Mesenchymal stem cell (in vitro differentiated cells and primary cell): ENCODE data around the gene CHST15.

Source experiments
- DNase-seq: peaks from one replicate; pipeline ENCODE4 v3.0.0-alpha.2; 2013
- H2AFZ ChIP-seq: one replicate; pipeline ENCODE4 v1.6.1; 2013; ENCODE audit warnings: low read depth, mild to moderate bottlenecking, control low read depth, inconsistent platforms, low read length, moderate library complexity
- H2AK5ac ChIP-seq: 2 replicates; pipeline ENCODE4 v1.6.1; 2013; ENCODE audit warnings: low read length, moderate library complexity, mild to moderate bottlenecking, inconsistent platforms; ENCODE audit not compliant: severe bottlenecking
- H2BK120ac ChIP-seq: one replicate; pipeline ENCODE4 v1.6.1; 2013; ENCODE audit warnings: low read depth, mild to moderate bottlenecking, inconsistent platforms, low read length, moderate library complexity
- H2BK12ac ChIP-seq, 2 experiments: one replicate each; pipeline ENCODE4 v1.6.1; 2013; ENCODE audit warnings: inconsistent platforms in 2 of 2, low read length in 2 of 2, mild to moderate bottlenecking in 2 of 2, moderate library complexity in 2 of 2, control low read depth in 1 of 2
- H2BK15ac ChIP-seq: one replicate; pipeline ENCODE4 v1.6.1; 2013; ENCODE audit warnings: mild to moderate bottlenecking, low read depth, inconsistent platforms; ENCODE audit not compliant: poor library complexity, severe bottlenecking
- H2BK5ac ChIP-seq: 2 replicates; pipeline ENCODE4 v1.6.1; 2013; ENCODE audit warnings: low read depth, mild to moderate bottlenecking, low read length, control low read depth, inconsistent platforms; ENCODE audit not compliant: poor library complexity, severe bottlenecking
- H3K14ac ChIP-seq, 2 experiments: one replicate each; pipeline ENCODE4 v1.6.1; 2013; ENCODE audit warnings: inconsistent platforms in 2 of 2, low read length in 2 of 2, control low read depth in 1 of 2, mild to moderate bottlenecking in 1 of 2, moderate library complexity in 1 of 2
- H3K18ac ChIP-seq, 2 experiments: one replicate each; pipeline ENCODE4 v1.6.1; 2013; ENCODE audit warnings: inconsistent platforms in 2 of 2, low read length in 2 of 2, control low read depth in 1 of 2, low read depth in 1 of 2, mild to moderate bottlenecking in 1 of 2
- H3K23ac ChIP-seq, 2 experiments: one replicate each; pipeline ENCODE4 v1.6.1; 2013; ENCODE audit warnings: inconsistent platforms in 2 of 2, low read length in 2 of 2, mild to moderate bottlenecking in 2 of 2, moderate library complexity in 2 of 2, control low read depth in 1 of 2
- H3K27ac ChIP-seq: 2 replicates; pipeline ENCODE4 v1.5.1; 2013; ENCODE audit warnings: mild to moderate bottlenecking, moderate library complexity, low read length, control low read depth, inconsistent platforms; ENCODE audit not compliant: poor library complexity, severe bottlenecking
- H3K27me3 ChIP-seq, 2 experiments: 2 replicates each; pipeline versions ENCODE4 v1.6.1 to v1.7.0; 2013; ENCODE audit warnings: low read length in 2 of 2, mild to moderate bottlenecking in 2 of 2, moderate library complexity in 2 of 2, control low read depth in 1 of 2, inconsistent platforms in 1 of 2; ENCODE audit not compliant: control insufficient read depth in 1 of 2, insufficient read depth in 1 of 2
- H3K36me3 ChIP-seq, 2 experiments: 2 replicates each; pipeline versions ENCODE4 v1.6.1 to v1.7.0; 2013; ENCODE audit warnings: low read length in 2 of 2, control low read depth in 1 of 2, inconsistent platforms in 1 of 2, low read depth in 1 of 2, mild to moderate bottlenecking in 1 of 2; ENCODE audit not compliant: insufficient read depth in 2 of 2, control insufficient read depth in 1 of 2
- H3K4ac ChIP-seq, 2 experiments: one replicate each; pipeline ENCODE4 v1.6.1; 2013; ENCODE audit warnings: inconsistent platforms in 2 of 2, low read length in 2 of 2, mild to moderate bottlenecking in 2 of 2, moderate library complexity in 2 of 2, control low read depth in 1 of 2, low read depth in 1 of 2
- H3K4me1 ChIP-seq: 2 replicates; pipeline ENCODE4 v1.6.1; 2013; ENCODE audit warnings: low read depth, low read length, control low read depth; ENCODE audit not compliant: control insufficient read depth, insufficient read depth
- H3K4me2 ChIP-seq: 2 replicates; pipeline ENCODE4 v1.6.1; 2013; ENCODE audit warnings: low read length, mild to moderate bottlenecking, inconsistent platforms; ENCODE audit not compliant: poor library complexity, severe bottlenecking
- H3K4me3 ChIP-seq, 2 experiments: 2 replicates each; pipeline versions ENCODE4 v1.5.1 to v1.7.0; 2013; ENCODE audit warnings: low read length in 2 of 2, mild to moderate bottlenecking in 2 of 2, control low read depth in 1 of 2, low read depth in 1 of 2; ENCODE audit not compliant: insufficient read depth in 1 of 2
- H3K79me1 ChIP-seq: replicated peaks from 2 replicates; pipeline ENCODE4 v1.6.1; 2013; ENCODE audit warnings: mild to moderate bottlenecking, control low read depth, low read length, inconsistent platforms; ENCODE audit not compliant: poor library complexity, severe bottlenecking
- H3K9ac ChIP-seq: 2 replicates; pipeline ENCODE4 v1.7.0; 2013; ENCODE audit warnings: mild to moderate bottlenecking, low read length, moderate library complexity
- H3K9me3 ChIP-seq: 2 replicates; pipeline ENCODE4 v1.7.0; 2013; ENCODE audit warnings: mild to moderate bottlenecking, low read length; ENCODE audit not compliant: control insufficient read depth
- H4K8ac ChIP-seq: one replicate; pipeline ENCODE4 v1.6.1; 2013; ENCODE audit warnings: inconsistent platforms, mild to moderate bottlenecking, low read length, moderate library complexity
- H4K91ac ChIP-seq: one replicate; pipeline ENCODE4 v1.6.1; 2013; ENCODE audit warnings: mild to moderate bottlenecking, low read length, inconsistent platforms
- WGBS: methylation state at CpG from one replicate; pipeline ENCODE4 v1.1.7; 2013; ENCODE audit warnings: mixed read lengths; 5-methylcytosine and 5-hydroxymethylcytosine counted together

CHST15 gene

DNA sequence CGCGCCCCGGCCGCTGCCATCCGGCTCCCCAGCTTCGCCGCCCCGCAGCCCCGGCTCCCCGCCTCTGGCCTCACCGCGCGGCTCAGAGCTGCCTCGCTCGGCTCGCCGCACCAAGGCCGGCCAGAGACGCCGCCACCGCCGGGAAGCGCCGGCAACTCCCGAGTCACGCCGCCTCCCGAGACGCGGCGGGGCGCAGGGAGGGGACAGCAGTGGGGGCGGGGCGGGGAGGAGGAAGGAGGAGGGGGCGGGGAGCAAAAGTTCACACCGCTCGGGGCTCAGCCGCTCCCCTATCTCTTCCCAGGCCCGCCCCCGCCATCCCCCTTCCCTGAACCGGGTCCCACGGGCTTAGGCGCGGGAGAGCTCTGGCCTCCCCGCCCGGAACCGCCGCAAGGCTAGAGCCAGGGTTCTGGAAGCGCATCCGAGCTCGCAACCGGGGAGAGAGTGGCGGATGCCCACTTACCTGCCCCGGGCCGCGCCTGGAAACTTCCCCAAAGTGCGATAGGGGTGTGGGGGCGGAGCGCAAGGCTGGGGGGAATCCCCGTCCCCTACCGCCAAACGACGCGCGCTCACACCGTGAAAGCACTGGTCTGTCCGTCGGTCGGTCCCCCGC lies 1.0 kb downstream of the CHST15 start:
- DNase-seq: peak; percentile 58
- Histone ChIP-seq H3K27ac (no peak overlapping the region), H3K9me3 (peaks cover 8% of the 10 kb centered on the region), H3K36me3 (peaks cover 0 to 6% of the 10 kb centered on the region in 2 experiments), H2BK5ac (peak overlapping the region; percentile 63), H3K4me1 (peaks cover 39% of the 10 kb centered on the region), H3K18ac (peak overlapping the region; percentile 78 to 86), H2BK15ac (peak overlapping the region; percentile 46), H3K4ac (peak overlapping the region; percentile 57 to 63), H2AK5ac (no peak overlapping the region), H3K27me3 (peaks cover 0 to 10% of the 10 kb centered on the region in 2 experiments), H3K9ac (peak overlapping the region; percentile 79), H2AFZ (peak overlapping the region; percentile 62), H3K4me3 (peak overlapping the region; percentile 76 to 85), H3K79me1 (peaks cover 15% of the 10 kb centered on the region), H3K4me2 (peak overlapping the region; percentile 84), H2BK12ac (peak overlapping the region; percentile 6 to 59), H4K91ac (peak overlapping the region; percentile 73), H4K8ac (peak overlapping the region; percentile 45), H3K23ac (peak overlapping the region in 1 of 2 experiments; percentile 42), H2BK120ac (peak overlapping the region; percentile 71), H3K14ac (peak overlapping the region in 1 of 2 experiments; percentile 79)
- WGBS: 1% methylated on average over 21 of the region's 70 CpGs

DNA sequence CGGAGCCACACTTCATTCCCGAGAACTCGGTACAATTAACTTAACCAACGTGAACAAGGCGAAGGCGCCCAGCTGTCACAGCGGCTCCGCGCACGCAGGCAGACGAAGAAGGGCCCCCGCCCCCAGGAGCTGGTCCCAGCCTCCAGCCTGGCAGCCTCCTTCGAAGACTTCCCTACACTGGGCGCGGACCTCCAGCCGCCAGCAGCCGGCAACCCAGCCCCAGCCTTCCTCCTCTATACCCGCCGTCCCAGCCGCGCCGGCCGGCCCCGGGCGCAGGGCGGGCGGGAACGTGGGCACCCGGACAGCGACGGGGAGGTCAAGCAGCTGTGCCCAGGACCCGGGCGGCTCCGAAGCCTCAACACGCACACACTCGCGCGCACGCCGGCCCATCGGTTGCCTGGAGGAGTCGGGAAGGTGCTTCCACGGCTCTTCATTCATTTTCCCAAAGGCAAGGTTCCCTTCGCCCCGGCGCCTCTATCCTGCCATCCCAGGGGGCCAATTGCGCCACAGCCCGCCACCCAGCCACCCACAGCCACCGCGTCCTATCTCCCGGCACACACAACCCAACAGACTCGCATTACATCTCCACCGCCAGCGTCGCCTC lies 1.6 kb downstream of the CHST15 start:
- Histone ChIP-seq H3K4me2 (peak overlapping the region; percentile 84), H4K91ac (peak overlapping the region; percentile 73), H3K23ac (peak overlapping the region in 1 of 2 experiments; percentile 42), H3K4me3 (peak overlapping the region; percentile 76 to 82), H3K79me1 (peaks cover 19% of the 10 kb centered on the region), H2BK15ac (peak overlapping the region; percentile 48), H3K4me1 (peaks cover 39% of the 10 kb centered on the region), H4K8ac (peak overlapping the region; percentile 1), H2BK5ac (no peak overlapping the region), H2BK12ac (peak overlapping the region; percentile 6 to 59), H2AK5ac (no peak overlapping the region), H2AFZ (peak overlapping the region; percentile 62), H3K36me3 (peaks cover 0 to 9% of the 10 kb centered on the region in 2 experiments), H2BK120ac (peak overlapping the region; percentile 42), H3K27ac (no peak overlapping the region), H3K18ac (peak overlapping the region; percentile 77 to 86), H3K27me3 (peaks cover 0 to 4% of the 10 kb centered on the region in 2 experiments), H3K9me3 (peaks cover 8% of the 10 kb centered on the region), H3K9ac (peak overlapping the region; percentile 74), H3K14ac (peak overlapping the region in 1 of 2 experiments; percentile 79), H3K4ac (peak overlapping the region; percentile 35 to 63)
- whole genome bisulfite sequencing: 2% methylated on average over 43 of the region's 55 CpGs
- DNase-seq: peak; percentile 51

- peak overlapping the region in 1 of 2 experiments; percentile 38 for H3K14ac ChIP-seq
- peaks cover 39% of the 10 kb centered on the region for H3K4me1 ChIP-seq
- peaks cover 0 to 14% of the 10 kb centered on the region in 2 experiments for H3K36me3 ChIP-seq
- H3K4me2 ChIP-seq: no peak overlapping the region
- H3K27me3 ChIP-seq: no peaks in the 10 kb centered on the region
- H3K9ac ChIP-seq: no peak overlapping the region
- H4K91ac ChIP-seq: no peak overlapping the region
- H3K18ac ChIP-seq: no peak overlapping the region
- H3K9me3 ChIP-seq: no peaks in the 10 kb centered on the region
- no peak for DNase-seq
- no peak overlapping the region for H2AFZ ChIP-seq
- H2AK5ac ChIP-seq: no peak overlapping the region
- H4K8ac ChIP-seq: no peak overlapping the region
- WGBS: 87% methylated on average over 6 of the region's 6 CpGs
- H3K4me3 ChIP-seq: no peak overlapping the region
- no peak overlapping the region for H3K23ac ChIP-seq
- H2BK15ac ChIP-seq: no peak overlapping the region
- peak overlapping the region in 1 of 2 experiments; percentile 21 for H2BK12ac ChIP-seq
- H2BK120ac ChIP-seq: no peak overlapping the region
- H3K27ac ChIP-seq: no peak overlapping the region
- H2BK5ac ChIP-seq: no peak overlapping the region
- peaks cover 24% of the 10 kb centered on the region for H3K79me1 ChIP-seq
- H3K4ac ChIP-seq: no peak overlapping the region
These were observed 2.7 kb downstream of the CHST15 start for GRCh38 chr10:124090601-124091209.

DNA sequence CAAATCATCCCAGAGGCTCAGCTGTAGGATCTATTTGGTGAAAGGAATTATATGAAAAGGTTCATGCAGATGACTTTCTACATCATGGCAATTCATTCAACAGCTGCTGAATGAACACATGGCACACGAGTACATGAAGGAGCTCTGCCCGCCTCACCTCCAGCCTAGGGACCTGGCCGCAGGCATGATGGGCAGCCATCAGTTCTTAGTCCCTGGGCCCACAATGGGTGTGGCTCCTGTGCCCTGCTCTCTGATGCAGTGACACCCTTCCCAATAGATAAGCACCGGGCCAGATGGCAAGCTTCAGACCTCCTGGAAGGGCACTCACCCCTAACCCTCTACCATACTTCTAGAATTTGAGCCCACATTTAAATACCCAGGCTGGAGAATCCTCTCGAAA lies 3.5 kb downstream of the CHST15 start:
- H4K91ac ChIP-seq: peak overlapping the region; percentile 45
- H3K4me3 ChIP-seq: no peak overlapping the region
- H3K36me3 ChIP-seq: peaks cover 0 to 14% of the 10 kb centered on the region in 2 experiments
- H3K27ac ChIP-seq: no peak overlapping the region
- H3K79me1 ChIP-seq: peaks cover 24% of the 10 kb centered on the region
- H3K4ac ChIP-seq: no peak overlapping the region
- no peak overlapping the region for H3K14ac ChIP-seq
- H3K27me3 ChIP-seq: no peaks in the 10 kb centered on the region
- no peak overlapping the region for H4K8ac ChIP-seq
- no peak overlapping the region for H2AK5ac ChIP-seq
- H3K9me3 ChIP-seq: no peaks in the 10 kb centered on the region
- H3K9ac ChIP-seq: no peak overlapping the region
- no peak overlapping the region for H2AFZ ChIP-seq
- H2BK5ac ChIP-seq: no peak overlapping the region
- no peak overlapping the region for H3K23ac ChIP-seq
- H3K18ac ChIP-seq: no peak overlapping the region
- no peak for DNase-seq
- no peak overlapping the region for H2BK15ac ChIP-seq
- peaks cover 39% of the 10 kb centered on the region for H3K4me1 ChIP-seq
- no peak overlapping the region for H2BK120ac ChIP-seq
- H2BK12ac ChIP-seq: no peak overlapping the region
- WGBS: 89% methylated on average over 5 of the region's 5 CpGs
- H3K4me2 ChIP-seq: no peak overlapping the region
